ENCODE data around the gene HRH2.

HRH2 gene

GRCh38 chr5:175629261-175629660, 28.6 kb upstream of the HRH2 start:
- Histone ChIP-seq H2AFZ (ENCODE audit: low read length) (no peak overlapping the region), H3K9me3 (replicated peaks in 1 of 2; ENCODE audit: control insufficient read depth in 2 of 2, insufficient read depth in 1 of 2, low read depth in 1 of 2, low read length in 2 of 2) (peaks cover 0 to 3% of the 10 kb centered on the region in 2 donors), H3K4me1 (ENCODE audit: control insufficient read depth in 2 of 2, insufficient read depth in 1 of 2, low read depth in 1 of 2, low read length in 2 of 2) (no peaks in the 10 kb centered on the region), H3K4ac (ENCODE audit: low read length) (no peak overlapping the region), H3K18ac (ENCODE audit: low read length) (no peak overlapping the region), H4K91ac (ENCODE audit: low read depth, low read length, poor library complexity) (no peak overlapping the region), H4K8ac (ENCODE audit: low read depth, low read length) (no peak overlapping the region), H3K4me2 (ENCODE audit: insufficient read depth, low read length, poor library complexity, severe bottlenecking) (no peak overlapping the region), H2BK15ac (ENCODE audit: low read length) (no peak overlapping the region), H3K4me3 (ENCODE audit: low read length in 2 of 2) (no peak overlapping the region), H3K27ac (replicated peaks; ENCODE audit: low read length) (no peak overlapping the region), H2BK120ac (ENCODE audit: low read depth, low read length) (no peak overlapping the region), H3K79me1 (ENCODE audit: low read depth, low read length) (no peaks in the 10 kb centered on the region), H3K14ac (ENCODE audit: low read length) (no peak overlapping the region), H2AK5ac (ENCODE audit: low read depth, low read length) (no peak overlapping the region), H2BK12ac (ENCODE audit: low read length) (no peak overlapping the region), H3K23ac (ENCODE audit: low read depth, low read length, poor library complexity) (no peak overlapping the region), H3K36me3 (replicated peaks in 1 of 2; ENCODE audit: control insufficient read depth in 2 of 2, insufficient read depth in 2 of 2, low read length in 2 of 2) (no peaks in the 10 kb centered on the region), H3K27me3 (ENCODE audit: control insufficient read depth in 3 of 3, insufficient read depth in 3 of 3, low read depth in 1 of 3, low read length in 3 of 3) (peaks cover 0 to 9% (median 0%) of the 10 kb centered on the region in 3 experiments), H2BK5ac (ENCODE audit: low read length) (no peak overlapping the region), H3K9ac (ENCODE audit: low read depth, low read length, poor library complexity) (no peak overlapping the region)
- no CpG with 5 or more reads among the region's 6 CpGs for WGBS, 2 donors (ENCODE audit: extremely low coverage in 2 of 2, insufficient read length in 2 of 2, insufficient replicate concordance in 1 of 2)
- DNase-seq (ENCODE audit: low spot score), result no peak

- H3K4me2 ChIP-seq (ENCODE audit: insufficient read depth, low read length, poor library complexity, severe bottlenecking), result no peak overlapping the region
- H2AK5ac ChIP-seq (ENCODE audit: low read depth, low read length), result no peak overlapping the region
- no peak overlapping the region for H3K14ac ChIP-seq (ENCODE audit: low read length)
- no peak overlapping the region for H4K91ac ChIP-seq (ENCODE audit: low read depth, low read length, poor library complexity)
- no peak overlapping the region for H2BK5ac ChIP-seq (ENCODE audit: low read length)
- H3K9ac ChIP-seq (ENCODE audit: low read depth, low read length, poor library complexity), result no peak overlapping the region
- no peaks in the 10 kb centered on the region for H3K36me3 ChIP-seq (replicated peaks in 1 of 2; ENCODE audit: control insufficient read depth in 2 of 2, insufficient read depth in 2 of 2, low read length in 2 of 2)
- H3K4me1 ChIP-seq (ENCODE audit: control insufficient read depth in 2 of 2, insufficient read depth in 1 of 2, low read depth in 1 of 2, low read length in 2 of 2), result no peaks in the 10 kb centered on the region
- peaks cover 0 to 3% of the 10 kb centered on the region in 2 donors for H3K9me3 ChIP-seq (replicated peaks in 1 of 2; ENCODE audit: control insufficient read depth in 2 of 2, insufficient read depth in 1 of 2, low read depth in 1 of 2, low read length in 2 of 2)
- no peaks in the 10 kb centered on the region for H3K79me1 ChIP-seq (ENCODE audit: low read depth, low read length)
- H2BK12ac ChIP-seq (ENCODE audit: low read length), result no peak overlapping the region
- H3K18ac ChIP-seq (ENCODE audit: low read length), result no peak overlapping the region
- H3K4me3 ChIP-seq (ENCODE audit: low read length in 2 of 2), result no peak overlapping the region
- WGBS, 2 donors (ENCODE audit: extremely low coverage in 2 of 2, insufficient read length in 2 of 2, insufficient replicate concordance in 1 of 2), result no CpG with 5 or more reads among the region's 1 CpG
- no peak overlapping the region for H3K27ac ChIP-seq (replicated peaks; ENCODE audit: low read length)
- H4K8ac ChIP-seq (ENCODE audit: low read depth, low read length), result no peak overlapping the region
- no peak overlapping the region for H3K4ac ChIP-seq (ENCODE audit: low read length)
- H2AFZ ChIP-seq (ENCODE audit: low read length), result no peak overlapping the region
- H2BK120ac ChIP-seq (ENCODE audit: low read depth, low read length), result no peak overlapping the region
- no peak overlapping the region for H2BK15ac ChIP-seq (ENCODE audit: low read length)
- no peak overlapping the region for H3K23ac ChIP-seq (ENCODE audit: low read depth, low read length, poor library complexity)
- peaks cover 0 to 9% (median 0%) of the 10 kb centered on the region in 3 experiments for H3K27me3 ChIP-seq (ENCODE audit: control insufficient read depth in 3 of 3, insufficient read depth in 3 of 3, low read depth in 1 of 3, low read length in 3 of 3)
- DNase-seq (ENCODE audit: low spot score), result no peak
These were observed 28.1 kb upstream of the HRH2 start for GRCh38 chr5:175629793-175630192.

GRCh38 chr5:175635854-175636584, 21.9 kb upstream of the HRH2 start:
- no CpG with 5 or more reads among the region's 7 CpGs for WGBS, 2 donors (ENCODE audit: extremely low coverage in 2 of 2, insufficient read length in 2 of 2, insufficient replicate concordance in 1 of 2)
- no peak overlapping the region for H4K8ac ChIP-seq (ENCODE audit: low read depth, low read length)

GRCh38 chr5:175638305-175638704, 19.6 kb upstream of the HRH2 start:
- Histone ChIP-seq H2BK12ac (ENCODE audit: low read length) (no peak overlapping the region), H3K9ac (ENCODE audit: low read depth, low read length, poor library complexity) (no peak overlapping the region), H2BK15ac (ENCODE audit: low read length) (no peak overlapping the region), H3K4me1 (ENCODE audit: control insufficient read depth in 2 of 2, insufficient read depth in 1 of 2, low read depth in 1 of 2, low read length in 2 of 2) (peaks cover 0 to 5% of the 10 kb centered on the region in 2 donors), H3K27me3 (ENCODE audit: control insufficient read depth in 3 of 3, insufficient read depth in 3 of 3, low read depth in 1 of 3, low read length in 3 of 3) (no peaks in the 10 kb centered on the region), H4K91ac (ENCODE audit: low read depth, low read length, poor library complexity) (no peak overlapping the region), H3K27ac (replicated peaks; ENCODE audit: low read length) (no peak overlapping the region), H3K4me3 (ENCODE audit: low read length in 2 of 2) (peak overlapping the region in 1 of 2 donors; percentile 57), H3K18ac (ENCODE audit: low read length) (no peak overlapping the region), H3K23ac (ENCODE audit: low read depth, low read length, poor library complexity) (no peak overlapping the region), H2AFZ (ENCODE audit: low read length) (no peak overlapping the region), H3K9me3 (replicated peaks in 1 of 2; ENCODE audit: control insufficient read depth in 2 of 2, insufficient read depth in 1 of 2, low read depth in 1 of 2, low read length in 2 of 2) (no peaks in the 10 kb centered on the region), H4K8ac (ENCODE audit: low read depth, low read length) (no peak overlapping the region), H3K79me1 (ENCODE audit: low read depth, low read length) (no peaks in the 10 kb centered on the region), H2BK5ac (ENCODE audit: low read length) (no peak overlapping the region), H2BK120ac (ENCODE audit: low read depth, low read length) (no peak overlapping the region), H3K14ac (ENCODE audit: low read length) (no peak overlapping the region), H2AK5ac (ENCODE audit: low read depth, low read length) (no peak overlapping the region), H3K4me2 (ENCODE audit: insufficient read depth, low read length, poor library complexity, severe bottlenecking) (no peak overlapping the region), H3K4ac (ENCODE audit: low read length) (no peak overlapping the region), H3K36me3 (replicated peaks in 1 of 2; ENCODE audit: control insufficient read depth in 2 of 2, insufficient read depth in 2 of 2, low read length in 2 of 2) (no peaks in the 10 kb centered on the region)
- DNase-seq (ENCODE audit: low spot score), result no peak
- no CpG with 5 or more reads among the region's 6 CpGs for WGBS, 2 donors (ENCODE audit: extremely low coverage in 2 of 2, insufficient read length in 2 of 2, insufficient replicate concordance in 1 of 2)

More at GRCh38 chr5:175635854-175636584, 21.9 kb upstream of the HRH2 start:
- H3K36me3 ChIP-seq (replicated peaks in 1 of 2; ENCODE audit: control insufficient read depth in 2 of 2, insufficient read depth in 2 of 2, low read length in 2 of 2), result no peaks in the 10 kb centered on the region
- H3K18ac ChIP-seq (ENCODE audit: low read length), result no peak overlapping the region
- no peak overlapping the region for H3K4me2 ChIP-seq (ENCODE audit: insufficient read depth, low read length, poor library complexity, severe bottlenecking)
- H2BK12ac ChIP-seq (ENCODE audit: low read length), result no peak overlapping the region
- no peak overlapping the region for H3K14ac ChIP-seq (ENCODE audit: low read length)
- H3K9ac ChIP-seq (ENCODE audit: low read depth, low read length, poor library complexity), result no peak overlapping the region
- H3K79me1 ChIP-seq (ENCODE audit: low read depth, low read length), result no peaks in the 10 kb centered on the region
- no peak overlapping the region for H3K4me3 ChIP-seq (ENCODE audit: low read length in 2 of 2)
- H3K27me3 ChIP-seq (ENCODE audit: control insufficient read depth in 3 of 3, insufficient read depth in 3 of 3, low read depth in 1 of 3, low read length in 3 of 3), result no peaks in the 10 kb centered on the region
- no peak for DNase-seq (ENCODE audit: low spot score)
- H2AK5ac ChIP-seq (ENCODE audit: low read depth, low read length), result no peak overlapping the region
- H3K27ac ChIP-seq (replicated peaks; ENCODE audit: low read length), result no peak overlapping the region
- H4K91ac ChIP-seq (ENCODE audit: low read depth, low read length, poor library complexity), result no peak overlapping the region
- H3K23ac ChIP-seq (ENCODE audit: low read depth, low read length, poor library complexity), result no peak overlapping the region
- H2BK5ac ChIP-seq (ENCODE audit: low read length), result no peak overlapping the region
- H2AFZ ChIP-seq (ENCODE audit: low read length), result no peak overlapping the region
- H3K4me1 ChIP-seq (ENCODE audit: control insufficient read depth in 2 of 2, insufficient read depth in 1 of 2, low read depth in 1 of 2, low read length in 2 of 2), result peaks cover 0 to 5% of the 10 kb centered on the region in 2 donors
- no peak overlapping the region for H3K4ac ChIP-seq (ENCODE audit: low read length)
- H3K9me3 ChIP-seq (replicated peaks in 1 of 2; ENCODE audit: control insufficient read depth in 2 of 2, insufficient read depth in 1 of 2, low read depth in 1 of 2, low read length in 2 of 2), result no peaks in the 10 kb centered on the region
- H2BK120ac ChIP-seq (ENCODE audit: low read depth, low read length), result no peak overlapping the region
- no peak overlapping the region for H2BK15ac ChIP-seq (ENCODE audit: low read length)
